ENCODE data around the gene PKD2. TPM values are rescaled to one million over a fixed set of nuclear protein-coding genes. Genes with fewer than 3 reads are reported as not detected.

Gene PKD2
- total and polyA plus RNA-seq, 2 donors (not counting 1 experiment from before 2014, with no cell fraction given), result 109 to 158 TPM

DNA sequence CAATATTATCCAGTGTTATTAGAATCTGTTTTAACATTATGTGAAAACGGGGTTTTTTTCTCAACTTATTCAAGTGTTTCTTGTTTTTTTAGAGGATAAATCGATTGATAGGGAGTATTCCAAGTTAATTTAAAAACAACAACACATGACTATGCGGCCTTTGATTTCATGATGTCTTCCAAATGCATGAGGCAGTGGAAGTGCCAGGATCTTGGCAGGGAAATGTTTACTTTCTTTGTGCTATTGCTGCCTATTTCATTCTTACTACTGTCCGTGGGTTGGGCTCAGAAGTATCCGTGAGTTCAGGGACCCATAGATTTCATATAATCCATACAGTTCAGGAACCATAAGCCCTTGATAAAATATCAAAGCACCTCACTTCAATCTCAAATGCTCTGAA lies 86.4 kb downstream of the PKD2 start:
- no peak overlapping the region for H3K9ac ChIP-seq (ENCODE audit: insufficient read depth, low read length)

DNA sequence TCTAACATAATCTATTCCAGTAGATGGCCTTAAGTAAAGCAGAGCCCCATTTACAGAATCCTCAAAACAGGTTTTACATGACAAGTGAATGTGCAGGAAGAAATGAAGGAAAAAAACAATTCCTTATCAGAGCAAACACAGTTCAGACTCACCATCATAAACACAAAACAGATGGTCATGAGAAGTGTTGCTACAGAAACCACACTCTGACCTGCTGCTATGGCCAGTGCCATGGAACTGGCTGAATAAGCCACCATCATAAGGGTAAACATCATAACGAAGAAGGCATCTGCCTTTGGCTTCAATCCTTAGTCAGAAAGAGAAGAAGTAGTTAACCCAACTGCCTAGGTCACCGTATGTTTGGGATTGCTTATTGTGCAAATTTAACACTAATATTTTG lies 89.9 kb downstream of the PKD2 start:
- H3K36me3 ChIP-seq (ENCODE audit: control insufficient read depth, insufficient read depth, low read length), result no peaks in the 10 kb centered on the region
- H3K4me2 ChIP-seq (ENCODE audit: extremely low read depth, insufficient read depth, low read length), result peak overlapping the region; percentile 15
- no peaks in the 10 kb centered on the region for H3K9me3 ChIP-seq (ENCODE audit: control insufficient read depth, insufficient read depth, low read depth, low read length)
- no peak overlapping the region for H3K27ac ChIP-seq (ENCODE audit: insufficient read depth, low read length)
- no peaks in the 10 kb centered on the region for H3K27me3 ChIP-seq (ENCODE audit: control insufficient read depth, insufficient read depth, low read length)
- peak in 1 of 2 donors; percentile 28 for DNase-seq (ENCODE audit: low read depth in 2 of 2)
- H3K79me2 ChIP-seq (ENCODE audit: control insufficient read depth, insufficient read depth, low read length), result no peaks in the 10 kb centered on the region
- H3K4me3 ChIP-seq (replicated peaks in 1 of 4; ENCODE audit: control extremely low read depth in 1 of 4, insufficient read depth in 1 of 4, low read depth in 3 of 4, low read length in 4 of 4), result no peak overlapping the region
- H2AFZ ChIP-seq (ENCODE audit: low read length), result no peak overlapping the region
- TF ChIP-seq, protein P1, sequence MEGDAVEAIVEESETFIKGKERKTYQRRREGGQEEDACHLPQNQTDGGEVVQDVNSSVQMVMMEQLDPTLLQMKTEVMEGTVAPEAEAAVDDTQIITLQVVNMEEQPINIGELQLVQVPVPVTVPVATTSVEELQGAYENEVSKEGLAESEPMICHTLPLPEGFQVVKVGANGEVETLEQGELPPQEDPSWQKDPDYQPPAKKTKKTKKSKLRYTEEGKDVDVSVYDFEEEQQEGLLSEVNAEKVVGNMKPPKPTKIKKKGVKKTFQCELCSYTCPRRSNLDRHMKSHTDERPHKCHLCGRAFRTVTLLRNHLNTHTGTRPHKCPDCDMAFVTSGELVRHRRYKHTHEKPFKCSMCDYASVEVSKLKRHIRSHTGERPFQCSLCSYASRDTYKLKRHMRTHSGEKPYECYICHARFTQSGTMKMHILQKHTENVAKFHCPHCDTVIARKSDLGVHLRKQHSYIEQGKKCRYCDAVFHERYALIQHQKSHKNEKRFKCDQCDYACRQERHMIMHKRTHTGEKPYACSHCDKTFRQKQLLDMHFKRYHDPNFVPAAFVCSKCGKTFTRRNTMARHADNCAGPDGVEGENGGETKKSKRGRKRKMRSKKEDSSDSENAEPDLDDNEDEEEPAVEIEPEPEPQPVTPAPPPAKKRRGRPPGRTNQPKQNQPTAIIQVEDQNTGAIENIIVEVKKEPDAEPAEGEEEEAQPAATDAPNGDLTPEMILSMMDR (conservative IDR thresholded peaks at IDR 0.05 in 1 of 2, IDR thresholded peaks at IDR 0.05 in 1 of 2; ENCODE audit: low read depth in 1 of 2, low read length in 2 of 2), result no peak
- no peak for TF ChIP-seq EZH2 (IDR thresholded peaks at IDR 0.05; ENCODE audit: low read length, missing control alignments)
- H4K20me1 ChIP-seq (ENCODE audit: control insufficient read depth, extremely low read depth, insufficient read depth, low read length), result no peaks in the 10 kb centered on the region
- H3K4me1 ChIP-seq (ENCODE audit: control insufficient read depth, extremely low read depth, insufficient read depth, low read length), result peaks cover 5% of the 10 kb centered on the region
- H3K9ac ChIP-seq (ENCODE audit: insufficient read depth, low read length), result no peak overlapping the region

More for the DNA sequence above, 86.4 kb downstream of the PKD2 start:
- H4K20me1 ChIP-seq (ENCODE audit: control insufficient read depth, extremely low read depth, insufficient read depth, low read length), result no peaks in the 10 kb centered on the region
- H2AFZ ChIP-seq (ENCODE audit: low read length), result no peak overlapping the region
- no peaks in the 10 kb centered on the region for H3K27me3 ChIP-seq (ENCODE audit: control insufficient read depth, insufficient read depth, low read length)
- H3K4me1 ChIP-seq (ENCODE audit: control insufficient read depth, extremely low read depth, insufficient read depth, low read length), result peaks cover 5% of the 10 kb centered on the region
- H3K4me3 ChIP-seq (replicated peaks in 1 of 4; ENCODE audit: control extremely low read depth in 1 of 4, insufficient read depth in 1 of 4, low read depth in 3 of 4, low read length in 4 of 4), result no peak overlapping the region
- no peaks in the 10 kb centered on the region for H3K36me3 ChIP-seq (ENCODE audit: control insufficient read depth, insufficient read depth, low read length)
- DNase-seq (ENCODE audit: low read depth in 2 of 2), result no peak
- no peak overlapping the region for H3K4me2 ChIP-seq (ENCODE audit: extremely low read depth, insufficient read depth, low read length)
- no peak overlapping the region for H3K27ac ChIP-seq (ENCODE audit: insufficient read depth, low read length)
- no peaks in the 10 kb centered on the region for H3K9me3 ChIP-seq (ENCODE audit: control insufficient read depth, insufficient read depth, low read depth, low read length)
- TF ChIP-seq, protein P1 (conservative IDR thresholded peaks at IDR 0.05 in 1 of 2, IDR thresholded peaks at IDR 0.05 in 1 of 2; ENCODE audit: low read depth in 1 of 2, low read length in 2 of 2), result no peak
- TF ChIP-seq EZH2 (IDR thresholded peaks at IDR 0.05; ENCODE audit: low read length, missing control alignments), result no peak
- H3K79me2 ChIP-seq (ENCODE audit: control insufficient read depth, insufficient read depth, low read length), result no peaks in the 10 kb centered on the region

DNA sequence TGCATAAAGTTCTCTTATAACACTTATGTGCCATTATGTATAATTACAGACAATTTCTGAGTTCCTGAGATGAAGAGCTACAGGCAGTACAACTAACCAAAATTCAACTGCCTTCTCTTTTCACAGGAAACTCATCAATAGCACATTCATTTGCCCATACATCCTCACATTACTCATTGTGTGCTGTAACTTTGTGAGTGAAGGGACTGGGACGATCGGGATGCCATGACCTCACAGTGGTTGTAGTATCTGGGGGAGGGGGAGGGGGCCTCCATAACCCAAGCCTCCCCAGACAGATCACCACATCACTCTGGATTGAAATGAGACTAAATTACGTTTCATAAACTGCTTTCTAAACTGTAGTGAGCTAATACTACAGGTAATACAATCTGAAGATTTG lies 90.3 kb downstream of the PKD2 start:
- H3K27ac ChIP-seq (ENCODE audit: insufficient read depth, low read length), result no peak overlapping the region
- H3K4me2 ChIP-seq (ENCODE audit: extremely low read depth, insufficient read depth, low read length), result no peak overlapping the region
- peaks cover 5% of the 10 kb centered on the region for H3K4me1 ChIP-seq (ENCODE audit: control insufficient read depth, extremely low read depth, insufficient read depth, low read length)
- no peak overlapping the region for H3K4me3 ChIP-seq (replicated peaks in 1 of 4; ENCODE audit: control extremely low read depth in 1 of 4, insufficient read depth in 1 of 4, low read depth in 3 of 4, low read length in 4 of 4)
- TF ChIP-seq EZH2 (IDR thresholded peaks at IDR 0.05; ENCODE audit: low read length, missing control alignments), result no peak
- TF ChIP-seq, protein P1 (conservative IDR thresholded peaks at IDR 0.05 in 1 of 2, IDR thresholded peaks at IDR 0.05 in 1 of 2; ENCODE audit: low read depth in 1 of 2, low read length in 2 of 2), result no peak
- no peaks in the 10 kb centered on the region for H3K79me2 ChIP-seq (ENCODE audit: control insufficient read depth, insufficient read depth, low read length)
- no peaks in the 10 kb centered on the region for H3K9me3 ChIP-seq (ENCODE audit: control insufficient read depth, insufficient read depth, low read depth, low read length)
- no peaks in the 10 kb centered on the region for H4K20me1 ChIP-seq (ENCODE audit: control insufficient read depth, extremely low read depth, insufficient read depth, low read length)
- H3K27me3 ChIP-seq (ENCODE audit: control insufficient read depth, insufficient read depth, low read length), result no peaks in the 10 kb centered on the region
- H2AFZ ChIP-seq (ENCODE audit: low read length), result no peak overlapping the region
- no peak overlapping the region for H3K9ac ChIP-seq (ENCODE audit: insufficient read depth, low read length)
- DNase-seq (ENCODE audit: low read depth in 2 of 2), result peak in 1 of 2 donors; percentile 9
- H3K36me3 ChIP-seq (ENCODE audit: control insufficient read depth, insufficient read depth, low read length), result no peaks in the 10 kb centered on the region

Data from fibroblast of lung (primary cell).